Measurements from ENCODE around the gene RAB33B.
"Not testable (repeated sequence)": the region's sequence is repeated elsewhere in the genome, so short reads cannot be mapped to it uniquely, and the experiment has no call there.

Gene RAB33B

GRCh38 chr4:139464512-139464911 is 10.6 kb downstream of the RAB33B start:
- not testable (repeated sequence) for DNase-seq (ENCODE audit: low spot score)

DNA sequence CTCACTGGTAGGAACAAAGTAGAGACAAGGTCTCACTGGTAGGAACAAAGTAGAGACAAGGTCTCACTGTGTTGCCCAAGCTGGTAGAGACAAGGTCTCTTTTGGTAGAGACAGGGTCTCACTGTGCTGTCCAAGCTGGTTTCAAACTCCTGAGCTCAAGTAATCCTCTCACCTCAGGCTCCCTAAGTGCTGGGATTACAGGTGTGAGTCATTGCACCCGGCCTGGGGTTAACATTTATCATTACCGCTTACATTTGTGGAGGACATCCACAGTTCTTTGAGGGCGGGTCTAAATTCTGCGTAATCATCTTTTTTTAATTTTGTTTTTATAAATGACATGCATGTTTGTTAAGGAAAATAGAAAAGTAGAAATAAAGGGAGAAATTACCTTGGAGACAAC is 12.0 kb downstream of the RAB33B start:
- no peak for DNase-seq (ENCODE audit: low spot score)

DNA sequence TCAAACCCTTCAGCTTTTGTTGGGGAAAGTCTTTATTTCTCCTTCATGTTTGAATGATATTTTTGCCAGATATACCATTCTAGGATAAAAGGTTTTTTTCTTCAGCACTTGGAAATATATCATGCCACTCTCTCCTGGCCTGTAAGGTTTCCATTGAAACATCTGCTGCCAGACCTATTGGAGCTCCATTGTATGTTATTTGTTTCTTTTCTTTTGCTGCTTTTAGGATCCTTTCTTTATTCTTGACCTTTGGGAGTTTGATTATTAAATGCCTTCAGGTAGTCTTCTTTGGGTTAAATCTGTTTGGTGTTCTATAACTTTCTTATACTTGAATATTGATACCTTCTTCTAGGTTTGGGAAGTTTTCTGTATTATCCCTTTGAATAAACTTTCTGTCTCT is 14.8 kb downstream of the RAB33B start:
- not testable (repeated sequence) for DNase-seq (ENCODE audit: low spot score)

DNA sequence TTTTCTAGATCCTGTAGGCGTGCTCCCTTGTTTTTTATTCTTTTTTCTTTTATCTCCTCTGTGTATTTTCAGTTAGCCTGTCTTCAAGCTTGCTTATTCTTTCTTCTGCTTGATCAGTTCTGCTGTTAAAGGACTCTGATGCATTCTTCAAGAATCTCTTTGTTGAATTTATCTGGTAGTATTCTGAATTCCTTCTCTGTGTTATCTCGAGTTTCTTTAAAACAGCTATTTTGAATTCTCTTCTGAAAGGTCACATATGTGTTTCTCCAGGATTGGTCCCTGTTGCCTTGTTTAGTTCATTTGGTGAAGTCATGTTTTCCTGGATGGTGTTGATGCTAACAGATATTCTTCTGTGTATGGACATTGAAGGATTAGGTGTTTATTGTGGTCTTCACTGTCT is 15.3 kb downstream of the RAB33B start:
- DNase-seq (ENCODE audit: low spot score) = no peak

DNA sequence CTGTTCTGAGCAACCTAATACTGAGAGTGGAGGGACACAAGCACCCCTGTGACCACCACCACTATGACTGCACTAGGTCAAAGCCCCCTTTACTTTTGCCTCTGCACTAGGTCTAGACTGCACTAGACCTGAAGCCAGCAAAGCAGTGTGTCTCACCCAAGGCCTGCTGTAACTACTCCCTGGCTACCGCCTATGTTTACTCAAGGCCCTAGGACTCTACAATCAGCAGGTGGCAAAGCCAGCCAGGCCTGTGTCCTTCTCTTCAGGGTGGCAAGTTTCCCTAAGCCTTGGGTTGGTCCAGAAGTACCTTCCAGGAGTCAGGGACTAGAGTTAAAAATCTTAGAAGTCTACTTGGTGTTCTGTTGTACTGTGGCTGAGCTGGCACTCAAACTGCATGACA is 15.9 kb downstream of the RAB33B start:
- no peak for DNase-seq (ENCODE audit: low spot score)

DNA sequence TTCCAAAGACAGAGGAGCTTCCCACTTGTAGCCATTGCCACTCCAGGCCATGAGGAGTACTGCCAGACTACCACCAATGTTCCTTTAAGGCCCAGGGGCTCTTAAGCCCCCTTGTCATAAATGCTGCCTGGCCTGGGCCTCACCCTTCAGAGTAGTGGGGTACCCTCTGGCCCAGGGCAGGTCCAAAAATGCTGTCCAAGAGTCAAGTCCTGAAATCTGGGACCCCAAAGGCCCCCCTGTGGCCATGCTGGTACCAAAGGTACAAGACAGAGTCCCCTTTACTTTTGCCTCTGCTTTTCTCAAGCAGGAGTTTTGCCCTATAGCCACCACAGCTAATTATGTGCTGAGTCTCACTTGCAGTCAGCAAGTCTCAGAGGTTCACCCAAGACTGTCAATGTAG is 16.4 kb downstream of the RAB33B start:
- no peak for DNase-seq (ENCODE audit: low spot score)

DNA sequence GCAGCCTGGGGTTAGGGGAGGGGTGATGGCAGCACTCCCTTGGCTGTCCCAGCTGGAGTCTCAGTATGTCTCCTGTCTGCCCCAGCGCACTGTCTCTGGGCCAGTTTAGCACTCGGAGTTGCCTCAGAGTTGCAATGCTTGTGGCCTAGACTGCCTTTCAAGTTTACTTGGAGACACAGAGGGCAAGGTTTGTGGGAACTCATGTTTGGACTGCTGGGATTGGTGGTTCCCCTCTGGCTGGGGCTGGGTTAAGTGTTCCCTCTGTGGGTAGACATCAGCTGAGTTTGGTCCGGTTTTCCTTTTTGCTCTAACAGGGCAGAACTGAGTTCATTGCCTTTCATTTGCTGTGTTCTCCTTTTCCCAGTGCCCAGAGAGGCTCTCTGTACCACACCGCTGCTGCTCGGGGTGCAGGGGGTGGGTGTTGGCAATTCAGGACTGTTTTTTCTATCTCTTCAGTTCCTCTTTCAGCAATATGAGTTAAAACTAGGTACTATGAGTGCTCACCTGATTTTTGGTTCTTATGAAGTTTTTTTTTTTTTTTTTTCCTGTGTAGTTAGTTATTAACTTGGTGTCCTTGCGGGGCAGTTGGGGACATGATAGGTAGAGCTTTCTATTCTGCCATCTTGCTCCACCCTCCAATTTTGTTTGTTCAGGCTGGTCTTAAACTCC is 17.2 kb downstream of the RAB33B start:
- DNase-seq (ENCODE audit: low spot score) = no peak

DNA sequence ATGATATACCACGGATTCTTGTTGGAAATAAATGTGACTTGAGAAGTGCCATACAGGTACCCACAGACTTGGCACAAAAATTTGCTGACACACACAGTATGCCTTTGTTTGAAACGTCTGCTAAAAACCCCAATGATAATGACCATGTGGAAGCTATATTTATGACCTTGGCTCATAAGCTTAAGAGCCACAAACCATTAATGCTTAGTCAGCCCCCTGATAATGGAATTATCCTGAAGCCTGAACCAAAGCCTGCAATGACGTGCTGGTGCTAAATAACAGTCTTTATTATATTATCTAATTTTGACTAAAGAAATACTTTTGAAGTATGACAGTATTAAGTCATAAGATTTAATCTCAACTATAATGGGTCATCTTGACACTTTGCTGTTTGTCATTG is 18.9 kb downstream of the RAB33B start:
- no peak for DNase-seq (ENCODE audit: low spot score)

GRCh38 chr4:139476363-139476762 is 22.4 kb downstream of the RAB33B start:
- DNase-seq (ENCODE audit: low spot score) = no peak

DNA sequence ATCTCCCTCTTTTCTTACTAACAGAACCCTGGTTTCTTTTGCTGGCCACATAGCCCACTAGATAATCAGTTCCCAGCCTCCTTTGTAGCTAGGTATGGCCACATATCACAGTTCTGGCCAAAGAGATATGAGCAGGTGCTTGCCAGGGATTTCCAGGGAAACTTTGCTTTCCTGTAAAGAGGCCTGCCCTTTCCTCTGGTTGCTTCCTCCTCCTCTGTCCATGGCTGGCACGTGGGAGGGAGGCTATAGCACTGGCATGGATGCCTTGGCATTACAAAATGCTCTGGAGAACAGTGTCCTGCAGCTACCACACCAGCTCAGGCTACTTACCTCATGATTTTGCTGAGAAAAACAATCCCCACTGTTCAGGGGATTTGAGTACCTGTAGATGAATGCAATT is 27.5 kb downstream of the RAB33B start:
- no peak for DNase-seq (ENCODE audit: low spot score)

DNA sequence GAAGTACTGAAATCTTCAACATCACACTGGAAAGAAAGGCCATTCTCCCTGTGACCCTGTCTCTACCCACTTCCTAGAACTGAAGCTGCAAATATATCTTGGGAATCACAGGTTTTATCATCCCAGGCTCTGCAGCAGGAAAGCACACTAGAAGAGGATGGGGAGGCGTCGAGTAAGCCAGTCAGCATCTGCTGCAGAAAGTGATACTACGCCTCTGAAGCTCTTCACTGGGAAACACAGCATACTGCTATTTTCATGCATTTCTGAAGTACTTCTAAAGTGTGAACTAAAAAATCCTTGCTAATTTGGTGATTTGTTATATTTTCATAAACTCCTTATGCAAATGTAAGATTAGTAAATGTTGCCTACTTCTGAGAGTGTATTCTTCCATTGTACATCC is 29.1 kb downstream of the RAB33B start:
- no peak for DNase-seq (ENCODE audit: low spot score)

- DNase-seq (ENCODE audit: low spot score) = no peak
Measured at GRCh38 chr4:139484783-139485311, 30.9 kb downstream of the RAB33B start.

DNA sequence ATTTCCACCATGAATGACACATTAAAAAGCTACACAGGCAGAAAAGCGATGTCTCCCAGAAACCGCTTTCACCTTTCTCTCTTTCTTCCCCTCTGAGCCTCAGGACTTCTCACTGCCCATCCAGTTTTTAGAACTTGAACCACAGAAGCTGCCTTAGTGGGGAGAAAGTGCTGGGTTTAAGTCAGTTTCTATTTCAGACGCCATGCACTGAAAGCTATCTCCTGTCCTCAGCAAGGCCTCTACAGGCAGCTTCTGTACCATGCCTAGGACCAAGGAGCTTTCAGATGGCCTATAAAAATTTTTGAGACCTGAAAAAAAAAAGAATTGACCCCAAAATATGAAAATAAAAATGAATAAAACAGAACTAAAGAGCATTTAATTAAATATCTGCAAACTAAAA is 34.5 kb downstream of the RAB33B start:
- DNase-seq (ENCODE audit: low spot score) = no peak

GRCh38 chr4:139489638-139490037 is 35.7 kb downstream of the RAB33B start:
- DNase-seq (ENCODE audit: low spot score) = no peak

GRCh38 chr4:139492429-139492828 is 38.5 kb downstream of the RAB33B start:
- DNase-seq (ENCODE audit: low spot score) = no peak

DNA sequence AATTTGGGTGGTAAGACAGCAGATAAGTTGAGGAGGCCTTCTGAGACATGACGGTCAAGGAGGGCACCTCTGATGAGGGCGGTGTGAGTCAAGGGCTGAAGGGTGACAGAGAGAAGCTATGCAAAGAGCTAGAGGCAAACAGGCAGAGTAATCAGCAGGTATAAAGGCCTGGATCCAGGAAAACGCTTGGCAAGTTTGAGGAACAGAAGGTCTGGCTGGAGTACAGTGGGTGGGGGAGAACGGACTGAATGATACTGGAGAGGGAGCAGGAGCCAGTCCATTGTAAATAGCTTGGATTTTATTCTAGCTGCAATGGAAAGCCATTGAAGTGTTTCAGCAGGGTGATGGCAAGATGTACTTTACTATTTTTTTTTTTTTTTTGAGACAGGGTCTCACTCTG is 39.3 kb downstream of the RAB33B start:
- no peak for DNase-seq (ENCODE audit: low spot score)

DNA sequence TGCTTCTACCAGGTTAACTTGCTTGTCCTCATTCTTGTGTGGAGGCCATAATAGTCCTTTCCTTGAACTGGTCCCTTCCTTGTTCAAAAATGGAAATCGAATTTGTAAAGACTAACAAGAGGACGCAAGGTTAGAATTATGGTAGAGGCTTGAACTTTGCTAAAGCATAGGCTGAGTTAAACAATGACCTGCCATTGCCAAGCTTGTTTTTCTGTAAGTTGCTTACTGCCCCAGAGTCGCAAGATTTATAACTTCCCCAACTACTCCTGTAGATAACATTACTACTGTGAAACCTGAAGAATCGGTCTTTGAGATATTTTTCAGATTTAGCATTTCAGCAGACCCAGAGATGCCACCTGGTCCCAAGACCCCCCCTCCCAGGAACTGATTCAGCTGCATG is 45.3 kb downstream of the RAB33B start:
- no peak for DNase-seq (ENCODE audit: low spot score)

GRCh38 chr4:139501117-139501516 is 47.2 kb downstream of the RAB33B start:
- no peak for DNase-seq (ENCODE audit: low spot score)

- no peak for DNase-seq (ENCODE audit: low spot score)
Measured at GRCh38 chr4:139501527-139501926, 47.6 kb downstream of the RAB33B start.

- DNase-seq (ENCODE audit: low spot score) = no peak
Measured at GRCh38 chr4:139501927-139502899, 48.3 kb downstream of the RAB33B start.

GRCh38 chr4:139503622-139504166 is 49.8 kb downstream of the RAB33B start:
- no peak for DNase-seq (ENCODE audit: low spot score)

DNA sequence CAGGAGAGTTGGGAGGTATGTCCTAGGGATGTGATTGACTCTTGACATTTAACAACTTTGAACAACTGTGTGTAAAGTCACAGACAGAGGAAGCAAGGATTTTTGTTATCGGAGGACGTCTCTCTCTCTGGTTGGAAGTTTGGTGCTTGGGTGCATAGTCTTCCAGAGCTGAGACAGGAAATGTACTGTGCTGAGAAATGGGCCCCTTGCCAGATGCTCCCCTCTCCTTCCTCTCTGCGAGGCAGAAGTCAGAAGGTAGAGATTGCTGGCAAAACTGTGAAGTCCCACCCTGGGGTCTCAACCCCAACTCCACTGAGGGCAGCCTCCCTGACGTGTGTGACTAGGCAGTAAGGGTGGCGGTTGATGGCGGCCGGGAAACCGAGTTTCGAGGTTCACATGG is 52.9 kb downstream of the RAB33B start:
- DNase-seq (ENCODE audit: low spot score) = no peak
